Natural killer cell treated with Interleukin-12 subunit alpha and Interleukin-12 subunit beta and Interleukin-15 and Interleukin-18, amount 100 ng/mL, for 72 hours (primary cell): ENCODE measurements around the gene STX8. TPM values are rescaled to one million over a fixed set of nuclear protein-coding genes. Genes with fewer than 3 reads are reported as not detected.
"Not testable (repeated sequence)": the region's sequence is repeated elsewhere in the genome, so short reads cannot be mapped to it uniquely, and the experiment has no call there.

Experiments used
- ATAC-seq, 2 donors: fragments of 150-1000 bp; cut with Tn5 transposase in 1 of 2; sonication (Bioruptor Pico), chemical (Tn5 transposase) in 1 of 2; 2 replicates each; pipeline ENCODE4 v1.10.0; 2021
- DNase-seq: peaks from one replicate; pipeline ENCODE4 v3.0.0; 2022; ENCODE audit warnings: low spot score
- H3K27ac Mint-ChIP-seq, 2 donors: 1 replicate in 1 of 2; 2 replicates in 1 of 2; pipeline ENCODE4 v1.8.0; 2022; ENCODE audit warnings: mixed read lengths in 2 of 2, mild to moderate bottlenecking in 1 of 2, moderate library complexity in 1 of 2
- H3K27me3 Mint-ChIP-seq, 2 donors: 1 replicate in 1 of 2; 2 replicates in 1 of 2; pipeline ENCODE4 v1.8.0; 2022; ENCODE audit warnings: mixed read lengths in 2 of 2
- H3K36me3 Mint-ChIP-seq: one replicate; pipeline ENCODE4 v1.8.0; 2022; ENCODE audit warnings: mixed read lengths
- H3K4me1 Mint-ChIP-seq, 2 donors: 1 replicate in 1 of 2; 2 replicates in 1 of 2; pipeline ENCODE4 v1.8.0; 2022; ENCODE audit warnings: low read depth in 2 of 2, mixed read lengths in 2 of 2, mild to moderate bottlenecking in 1 of 2
- H3K4me3 Mint-ChIP-seq: one replicate; pipeline ENCODE4 v1.8.0; 2022; ENCODE audit warnings: mixed read lengths
- H3K9me3 Mint-ChIP-seq: 2 replicates; pipeline ENCODE4 v1.8.0; 2022; ENCODE audit warnings: mixed read lengths
- total RNA-seq, 2 donors: library from RNA; stranded (reverse); gene quantifications; one replicate each; pipeline ENCODE4 v1.2.3, GENCODE V29; 2022

STX8 gene
- total RNA-seq, 2 donors from 2014 or later: 65.2 to 87.7 TPM

DNA sequence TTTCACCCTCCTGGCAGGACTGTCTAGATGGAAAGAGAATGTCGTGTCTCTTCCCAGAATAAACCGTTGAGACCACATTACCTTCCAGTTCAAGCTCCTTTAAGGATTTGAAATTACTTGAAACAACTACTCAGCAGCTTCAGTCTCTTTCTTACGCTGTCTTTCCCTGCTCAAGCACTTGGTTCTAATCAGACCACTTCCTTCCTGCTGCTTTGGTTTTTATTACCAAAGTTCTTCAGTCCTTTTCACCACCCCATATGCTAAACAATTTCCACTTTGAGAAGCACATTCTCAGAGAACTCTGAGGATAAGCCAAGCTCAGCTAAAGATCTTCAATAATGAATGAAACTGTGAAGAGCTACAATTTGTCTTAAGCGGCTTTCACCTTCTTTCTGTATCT, 105.4 kb downstream of the STX8 start:
- no peaks in the 10 kb centered on the region for H3K36me3 Mint-ChIP-seq
- peak overlapping the region; percentile 78 to 82 for H3K27ac Mint-ChIP-seq
- DNase-seq: no peak
- ATAC-seq: peak; percentile 84 to 87
- no peaks in the 10 kb centered on the region for H3K27me3 Mint-ChIP-seq
- no peaks in the 10 kb centered on the region for H3K9me3 Mint-ChIP-seq
- H3K4me3 Mint-ChIP-seq: peak overlapping the region; percentile 47
- peaks cover 35 to 38% of the 10 kb centered on the region in 2 donors for H3K4me1 Mint-ChIP-seq

DNA sequence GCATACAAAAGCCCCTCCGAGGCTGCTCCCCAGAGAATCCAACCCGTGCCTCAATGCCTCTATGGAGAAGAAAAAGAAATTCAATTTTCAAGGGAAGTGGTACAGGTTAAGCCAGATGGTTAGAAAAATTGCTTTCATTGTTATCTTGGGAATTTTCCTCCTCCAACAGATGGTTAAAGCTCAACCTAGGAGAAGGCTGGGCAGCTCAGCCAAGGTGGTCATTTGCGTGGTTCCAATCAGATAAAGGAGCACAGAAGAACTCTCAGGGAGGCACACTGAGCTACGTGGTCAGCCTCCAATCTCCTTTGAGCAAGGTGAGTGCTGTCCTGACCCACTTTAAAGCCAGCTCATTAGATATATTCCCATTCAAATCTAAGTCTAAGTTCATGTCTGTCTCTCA, 106.7 kb downstream of the STX8 start:
- Mint-ChIP-seq H3K36me3 (no peaks in the 10 kb centered on the region), H3K9me3 (no peaks in the 10 kb centered on the region), H3K27me3 (no peaks in the 10 kb centered on the region), H3K4me3 (peak overlapping the region; percentile 47), H3K27ac (peak overlapping the region; percentile 78 to 82), H3K4me1 (peaks cover 39 to 43% of the 10 kb centered on the region in 2 donors)
- no peak for ATAC-seq
- DNase-seq: no peak

DNA sequence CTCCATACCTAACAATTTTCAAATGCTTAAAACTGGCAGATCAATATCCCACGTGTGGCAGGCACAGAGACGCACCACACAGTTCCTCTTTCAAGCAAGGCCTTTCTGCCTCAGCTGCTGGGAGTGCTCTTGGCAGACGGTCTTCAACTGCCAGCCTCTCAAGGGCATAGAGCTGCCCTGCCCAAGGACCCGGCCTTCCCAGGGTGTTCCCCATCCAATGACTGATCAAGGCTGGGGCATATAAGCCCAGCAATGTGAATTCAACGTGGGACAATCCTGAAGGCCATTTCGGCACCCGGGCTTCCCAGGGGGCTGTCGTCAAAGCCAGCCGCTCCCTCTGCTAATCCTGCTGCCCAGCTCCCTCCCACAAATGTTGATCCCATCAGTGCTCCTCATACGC, 107.1 kb downstream of the STX8 start:
- Mint-ChIP-seq H3K4me1 (peaks cover 39 to 43% of the 10 kb centered on the region in 2 donors), H3K27me3 (no peaks in the 10 kb centered on the region), H3K36me3 (no peaks in the 10 kb centered on the region), H3K27ac (peak overlapping the region in 1 of 2 donors; percentile 82), H3K4me3 (no peak overlapping the region), H3K9me3 (no peaks in the 10 kb centered on the region)
- ATAC-seq (no peak), DNase-seq (no peak)

DNA sequence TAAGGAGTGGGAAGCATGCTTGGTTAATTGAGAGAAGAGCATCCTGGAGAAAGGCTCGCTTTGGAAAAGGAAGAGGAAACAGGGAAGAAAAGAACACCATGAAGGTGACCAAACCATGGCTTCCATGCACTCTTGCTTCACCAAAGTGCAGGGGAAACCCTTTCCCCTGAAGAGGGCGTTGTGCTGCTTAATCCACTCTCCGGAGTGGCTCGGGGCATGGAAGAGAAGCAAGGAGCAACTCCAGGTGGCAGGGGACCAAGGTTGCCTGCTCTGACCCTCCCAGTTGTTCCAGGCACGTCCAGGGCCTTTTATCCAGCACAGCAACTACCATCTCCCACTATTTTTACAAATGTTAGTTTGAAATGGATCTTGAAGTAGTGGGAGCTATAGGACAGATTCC, 108.1 kb downstream of the STX8 start:
- Mint-ChIP-seq H3K9me3 (no peaks in the 10 kb centered on the region), H3K27me3 (no peaks in the 10 kb centered on the region), H3K27ac (no peak overlapping the region), H3K4me3 (no peak overlapping the region), H3K4me1 (peaks cover 38 to 42% of the 10 kb centered on the region in 2 donors), H3K36me3 (no peaks in the 10 kb centered on the region)
- no peak for ATAC-seq
- DNase-seq: no peak

DNA sequence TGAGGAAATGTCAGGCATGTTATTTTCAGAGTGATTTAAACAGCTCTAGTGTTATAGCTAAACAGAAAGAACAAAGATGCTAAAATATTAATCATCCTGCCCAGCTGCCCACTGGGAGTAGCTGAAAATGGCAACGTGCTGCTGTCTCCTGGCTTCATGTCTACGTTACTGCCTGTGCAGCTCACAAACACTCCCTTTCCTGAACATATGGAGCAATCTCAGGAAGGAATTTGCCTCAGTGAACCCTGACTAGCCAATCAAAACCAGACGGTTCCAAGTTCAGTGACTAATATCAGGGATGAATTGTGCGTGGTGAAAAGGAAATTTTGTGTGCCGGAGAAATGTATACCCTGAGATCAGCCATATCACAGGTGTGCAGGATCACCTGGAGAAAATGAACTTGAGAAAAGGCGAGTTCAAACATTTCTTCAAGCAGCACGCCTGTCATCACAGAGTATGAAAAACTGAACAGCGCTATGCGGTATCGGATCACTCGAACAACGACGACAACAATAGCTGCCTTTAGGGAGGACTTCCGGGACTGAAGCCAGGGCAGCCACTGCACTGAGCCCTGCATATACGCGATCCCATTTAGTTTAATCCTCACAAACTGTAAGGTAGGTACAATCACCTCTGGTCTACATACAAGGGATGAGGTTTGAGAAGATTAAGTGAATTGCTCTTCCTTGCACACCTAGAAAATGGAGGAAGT, 110.3 kb downstream of the STX8 start:
- no peaks in the 10 kb centered on the region for H3K36me3 Mint-ChIP-seq
- no peaks in the 10 kb centered on the region for H3K27me3 Mint-ChIP-seq
- no peak overlapping the region for H3K27ac Mint-ChIP-seq
- no peak for ATAC-seq
- no peaks in the 10 kb centered on the region for H3K9me3 Mint-ChIP-seq
- H3K4me1 Mint-ChIP-seq: peaks cover 32 to 35% of the 10 kb centered on the region in 2 donors
- H3K4me3 Mint-ChIP-seq: no peak overlapping the region
- DNase-seq: no peak

DNA sequence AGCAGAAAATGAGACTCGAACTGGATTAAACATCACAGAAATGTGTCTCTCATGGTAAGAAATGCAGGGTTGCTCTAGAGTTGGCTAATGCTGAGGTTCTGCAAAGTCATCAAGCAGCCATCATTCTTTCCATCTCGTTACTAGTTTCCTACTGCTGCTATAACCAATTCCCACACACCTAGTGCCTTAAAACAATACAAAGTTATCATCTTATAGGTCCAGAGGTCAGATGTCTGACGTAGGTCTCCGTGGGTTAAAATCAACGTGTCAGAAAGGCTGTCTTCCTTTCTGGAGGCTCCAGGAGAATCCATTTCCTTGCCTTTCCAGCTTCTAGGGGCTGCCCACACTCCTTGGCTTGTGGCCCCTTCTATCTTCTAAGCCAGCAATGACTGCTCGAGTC, 118.6 kb downstream of the STX8 start:
- ATAC-seq (no peak), DNase-seq (no peak)
- H3K36me3 Mint-ChIP-seq: no peaks in the 10 kb centered on the region
- no peak overlapping the region for H3K27ac Mint-ChIP-seq
- H3K4me3 Mint-ChIP-seq: no peak overlapping the region
- H3K4me1 Mint-ChIP-seq: peaks cover 7 to 12% of the 10 kb centered on the region in 2 donors
- H3K27me3 Mint-ChIP-seq: no peaks in the 10 kb centered on the region
- peaks cover 3% of the 10 kb centered on the region for H3K9me3 Mint-ChIP-seq

DNA sequence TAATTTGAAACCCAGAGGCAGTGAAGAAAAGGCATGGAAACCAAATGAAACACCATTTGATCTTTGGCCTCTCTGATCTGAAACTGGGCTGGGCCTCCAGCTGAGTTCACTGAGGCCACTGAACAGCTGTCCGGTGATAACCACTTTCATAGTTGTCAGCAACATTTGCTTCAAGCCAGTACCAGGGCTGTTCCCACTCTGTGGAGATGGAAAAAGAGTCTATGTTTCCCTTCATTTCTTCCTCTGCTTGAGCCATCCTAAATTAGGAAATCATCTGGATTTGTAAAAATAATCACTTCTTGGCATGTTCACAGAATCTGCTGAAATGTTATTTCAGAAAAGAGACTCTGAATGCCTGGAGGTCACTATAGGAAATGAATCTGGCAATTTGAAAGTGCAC, 119.3 kb downstream of the STX8 start:
- ATAC-seq: no peak
- H3K4me1 Mint-ChIP-seq: peaks cover 6 to 10% of the 10 kb centered on the region in 2 donors
- no peak overlapping the region for H3K4me3 Mint-ChIP-seq
- DNase-seq: no peak
- no peak overlapping the region for H3K27ac Mint-ChIP-seq
- H3K9me3 Mint-ChIP-seq: peaks cover 3% of the 10 kb centered on the region
- no peaks in the 10 kb centered on the region for H3K36me3 Mint-ChIP-seq
- no peaks in the 10 kb centered on the region for H3K27me3 Mint-ChIP-seq

DNA sequence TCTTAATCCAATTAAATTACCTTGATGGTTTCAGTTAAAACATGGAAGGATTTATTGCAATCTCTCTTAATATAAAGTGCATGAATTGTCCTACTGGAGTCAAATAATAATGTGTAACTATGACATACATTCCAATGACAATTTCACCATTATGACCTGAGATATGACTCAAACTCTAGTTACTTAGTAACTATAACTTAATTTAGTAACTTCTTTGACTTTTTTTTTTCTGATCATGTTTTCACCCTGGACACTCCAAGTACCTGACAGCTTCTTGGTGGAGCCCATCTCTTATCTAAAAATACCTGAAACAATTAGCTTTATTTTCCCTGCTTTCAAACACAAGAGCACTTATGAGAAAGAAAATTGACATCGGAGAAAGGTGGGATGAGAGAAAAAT, 123.7 kb downstream of the STX8 start:
- no peak for ATAC-seq
- no peak overlapping the region for H3K27ac Mint-ChIP-seq
- no peaks in the 10 kb centered on the region for H3K36me3 Mint-ChIP-seq
- H3K4me3 Mint-ChIP-seq: no peak overlapping the region
- no peaks in the 10 kb centered on the region for H3K27me3 Mint-ChIP-seq
- no peaks in the 10 kb centered on the region for H3K9me3 Mint-ChIP-seq
- peaks cover 0 to 5% of the 10 kb centered on the region in 2 donors for H3K4me1 Mint-ChIP-seq
- no peak for DNase-seq

DNA sequence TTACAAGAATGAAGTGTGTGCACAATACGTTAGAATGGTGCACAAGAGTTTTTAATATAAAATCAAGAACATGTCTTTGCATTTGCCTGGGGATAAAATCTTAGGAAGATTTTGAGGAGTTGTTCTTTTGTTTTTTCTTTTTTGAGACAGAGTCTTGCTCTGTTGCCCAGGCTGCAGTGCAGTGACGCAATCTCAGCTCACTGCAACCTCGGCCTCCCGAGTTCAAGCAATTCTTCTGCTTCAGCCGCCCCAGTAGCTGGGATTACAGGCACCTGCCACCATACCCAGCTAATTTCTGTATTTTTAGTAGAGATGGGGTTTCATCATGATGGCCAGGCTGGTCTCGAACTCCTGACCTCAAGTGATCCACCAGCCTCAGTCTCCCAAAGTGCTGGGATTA, 128.3 kb downstream of the STX8 start:
- H3K4me3 Mint-ChIP-seq, H3K4me1 Mint-ChIP-seq, DNase-seq, H3K27me3 Mint-ChIP-seq, ATAC-seq, H3K36me3 Mint-ChIP-seq, H3K9me3 Mint-ChIP-seq, H3K27ac Mint-ChIP-seq: not testable (repeated sequence)

DNA sequence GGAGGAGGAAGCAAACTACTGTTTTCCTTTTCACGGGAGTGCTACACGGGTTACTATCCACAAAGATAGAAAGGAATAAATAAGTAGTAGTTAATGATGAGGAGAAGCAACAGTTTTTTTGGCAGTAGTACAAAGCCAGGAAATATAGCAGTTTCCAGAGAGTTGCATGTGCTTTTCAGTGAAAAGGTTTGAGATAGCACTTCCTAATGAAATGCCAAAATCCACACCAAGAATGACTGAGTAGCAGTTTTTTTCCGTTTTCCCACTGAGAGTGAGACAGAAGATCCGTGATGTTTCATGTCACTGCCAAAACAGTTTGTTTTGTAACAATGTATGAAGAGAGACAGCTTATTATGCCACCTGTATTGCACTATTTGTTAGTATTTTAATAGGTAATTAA, 129.1 kb downstream of the STX8 start:
- Mint-ChIP-seq H3K4me3 (no peak overlapping the region), H3K9me3 (no peaks in the 10 kb centered on the region), H3K27ac (no peak overlapping the region), H3K27me3 (no peaks in the 10 kb centered on the region), H3K4me1 (peaks cover 9 to 10% of the 10 kb centered on the region in 2 donors), H3K36me3 (no peaks in the 10 kb centered on the region)
- ATAC-seq (no peak), DNase-seq (no peak)

DNA sequence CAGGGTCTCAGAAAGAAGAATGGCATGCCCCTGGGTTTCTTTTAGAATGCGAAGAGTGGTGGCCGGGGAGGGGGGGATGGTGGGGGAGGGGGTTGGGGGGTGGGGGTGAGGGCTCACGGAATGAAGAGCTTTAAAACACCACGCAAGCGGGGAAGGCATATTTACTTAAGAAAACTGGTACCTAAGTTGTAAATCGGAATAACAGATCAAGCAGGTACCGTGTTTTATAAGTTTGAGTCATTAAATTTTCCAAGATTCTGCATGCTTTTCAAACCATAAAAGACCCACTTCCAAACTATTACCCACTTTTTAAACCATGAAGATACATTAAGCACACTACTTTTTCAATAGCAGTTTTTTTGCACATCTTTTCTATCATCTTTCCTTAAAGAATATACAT, 130.2 kb downstream of the STX8 start:
- no peak overlapping the region for H3K27ac Mint-ChIP-seq
- H3K4me1 Mint-ChIP-seq: peaks cover 9 to 10% of the 10 kb centered on the region in 2 donors
- no peaks in the 10 kb centered on the region for H3K9me3 Mint-ChIP-seq
- no peak for DNase-seq
- no peaks in the 10 kb centered on the region for H3K36me3 Mint-ChIP-seq
- H3K27me3 Mint-ChIP-seq: no peaks in the 10 kb centered on the region
- H3K4me3 Mint-ChIP-seq: no peak overlapping the region
- ATAC-seq: no peak

DNA sequence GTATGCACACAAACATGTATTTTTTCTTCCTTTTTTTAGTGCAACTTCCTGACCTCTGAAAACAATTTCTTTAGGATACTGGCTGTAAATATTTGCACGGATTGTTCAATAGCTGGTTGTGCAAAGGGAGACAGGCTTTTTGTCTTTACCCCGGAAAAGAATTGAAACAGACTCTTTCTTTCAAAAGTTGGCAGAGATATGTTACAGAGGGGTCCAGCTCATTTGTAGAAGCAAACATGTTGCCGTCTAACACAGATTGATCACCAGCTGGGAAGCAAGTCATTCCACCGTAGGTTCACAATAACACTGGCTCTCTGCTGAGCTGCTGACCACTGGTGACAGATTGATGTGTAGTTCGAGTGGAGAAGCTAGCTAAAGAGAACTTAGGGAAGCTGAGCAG, 130.9 kb downstream of the STX8 start:
- DNase-seq (no peak), ATAC-seq (no peak)
- H3K9me3 Mint-ChIP-seq: no peaks in the 10 kb centered on the region
- H3K27me3 Mint-ChIP-seq: no peaks in the 10 kb centered on the region
- H3K27ac Mint-ChIP-seq: no peak overlapping the region
- peaks cover 9 to 10% of the 10 kb centered on the region in 2 donors for H3K4me1 Mint-ChIP-seq
- no peak overlapping the region for H3K4me3 Mint-ChIP-seq
- no peaks in the 10 kb centered on the region for H3K36me3 Mint-ChIP-seq

DNA sequence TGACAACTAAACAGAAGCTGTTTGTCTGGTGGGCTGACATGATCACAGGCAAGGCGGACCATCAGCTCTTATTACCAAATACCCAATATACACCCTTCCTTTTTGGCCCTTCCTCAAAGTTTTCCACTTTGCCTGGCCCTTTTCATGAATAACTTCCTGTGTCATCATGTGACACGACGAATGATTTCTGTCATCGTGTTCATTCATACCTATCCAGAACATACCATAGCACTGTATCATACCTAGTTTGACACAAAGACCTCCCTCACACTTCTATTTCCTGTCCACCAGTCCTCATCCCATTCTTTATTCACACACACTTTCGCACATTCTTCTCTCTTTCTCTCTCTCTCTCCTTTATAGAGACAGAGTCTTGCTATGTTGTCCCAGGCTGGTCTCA, 131.8 kb downstream of the STX8 start:
- no peak for ATAC-seq
- DNase-seq: no peak
- H3K27ac Mint-ChIP-seq: no peak overlapping the region
- H3K4me3 Mint-ChIP-seq: no peak overlapping the region
- H3K9me3 Mint-ChIP-seq: no peaks in the 10 kb centered on the region
- H3K4me1 Mint-ChIP-seq: peaks cover 9 to 10% of the 10 kb centered on the region in 2 donors
- H3K27me3 Mint-ChIP-seq: no peaks in the 10 kb centered on the region
- no peaks in the 10 kb centered on the region for H3K36me3 Mint-ChIP-seq

DNA sequence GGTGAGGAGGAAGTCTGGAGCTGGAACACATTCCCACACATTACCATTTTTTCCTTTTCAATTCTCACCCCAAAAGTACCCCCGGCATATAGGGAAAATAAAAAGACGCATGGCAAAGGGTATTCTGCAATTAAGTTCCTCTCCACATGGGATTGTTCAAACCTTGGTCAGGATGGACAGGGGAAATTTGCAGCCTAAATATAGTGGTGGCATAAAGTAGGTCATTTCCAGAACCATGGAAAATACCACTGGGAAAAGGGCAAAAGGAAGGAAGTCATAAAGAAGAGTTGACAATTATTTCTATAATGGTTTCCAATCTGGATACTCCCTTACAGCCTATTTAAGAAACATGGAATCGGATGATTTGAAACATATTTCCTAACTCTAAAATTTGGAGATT, 135.8 kb downstream of the STX8 start:
- Mint-ChIP-seq H3K27ac (no peak overlapping the region), H3K4me1 (peaks cover 15 to 18% of the 10 kb centered on the region in 2 donors), H3K36me3 (no peaks in the 10 kb centered on the region), H3K27me3 (no peaks in the 10 kb centered on the region), H3K9me3 (no peaks in the 10 kb centered on the region), H3K4me3 (no peak overlapping the region)
- DNase-seq (no peak), ATAC-seq (no peak)

DNA sequence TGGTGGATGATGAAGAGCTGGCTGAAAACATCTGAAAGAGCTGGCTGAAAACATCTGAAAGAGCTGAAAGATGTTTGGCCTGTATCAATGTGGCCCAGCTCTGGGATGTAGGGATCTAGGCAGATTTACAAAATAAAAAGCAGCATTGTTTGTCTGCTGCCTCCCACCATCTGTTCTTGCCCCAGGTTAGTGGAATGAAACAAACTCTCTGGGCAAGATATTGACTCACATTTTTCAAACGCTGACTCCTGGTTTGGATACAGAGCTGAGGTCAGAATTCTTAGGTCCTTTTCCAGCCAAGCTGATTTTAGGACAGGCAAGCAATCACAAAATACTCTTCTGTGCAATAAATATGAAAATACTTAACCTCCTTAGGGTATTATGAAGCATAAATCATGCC, 139.0 kb downstream of the STX8 start:
- Mint-ChIP-seq H3K36me3 (no peaks in the 10 kb centered on the region), H3K27ac (no peak overlapping the region), H3K4me3 (no peak overlapping the region), H3K4me1 (peaks cover 30 to 32% of the 10 kb centered on the region in 2 donors), H3K9me3 (no peaks in the 10 kb centered on the region), H3K27me3 (no peaks in the 10 kb centered on the region)
- no peak for ATAC-seq
- no peak for DNase-seq
